ENCODE data around the gene FGF1. TPM values are rescaled to one million over a fixed set of nuclear protein-coding genes. Genes with fewer than 3 reads are reported as not detected.
"Not testable (repeated sequence)": the region's sequence is repeated elsewhere in the genome, so short reads cannot be mapped to it uniquely, and the experiment has no call there.

Gene FGF1
- total RNA-seq, 1 donor = 1.2 TPM

DNA sequence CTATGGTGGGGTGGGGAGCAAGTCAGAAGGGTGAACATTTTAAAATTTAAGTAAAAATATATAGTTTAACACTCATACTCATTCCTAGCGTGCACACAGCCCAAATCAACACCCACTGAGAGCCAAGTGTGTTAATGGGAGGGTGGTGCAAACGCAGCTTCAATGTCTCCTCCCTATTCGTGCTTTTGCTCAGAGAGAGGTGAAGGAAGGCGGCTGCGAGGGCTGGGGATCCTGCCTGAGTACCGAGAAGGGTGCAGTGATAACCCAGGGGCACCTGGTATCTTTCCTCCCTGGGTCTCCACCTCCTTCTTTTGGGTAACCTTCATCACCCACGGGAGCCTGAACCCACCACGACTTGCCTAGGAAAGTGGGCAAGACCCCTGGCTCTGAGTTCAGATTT, 35.0 kb downstream of the FGF1 start:
- no peak overlapping the region for H3K4me3 ChIP-seq (ENCODE audit: low read depth, low read length)
- TF ChIP-seq, protein P1, sequence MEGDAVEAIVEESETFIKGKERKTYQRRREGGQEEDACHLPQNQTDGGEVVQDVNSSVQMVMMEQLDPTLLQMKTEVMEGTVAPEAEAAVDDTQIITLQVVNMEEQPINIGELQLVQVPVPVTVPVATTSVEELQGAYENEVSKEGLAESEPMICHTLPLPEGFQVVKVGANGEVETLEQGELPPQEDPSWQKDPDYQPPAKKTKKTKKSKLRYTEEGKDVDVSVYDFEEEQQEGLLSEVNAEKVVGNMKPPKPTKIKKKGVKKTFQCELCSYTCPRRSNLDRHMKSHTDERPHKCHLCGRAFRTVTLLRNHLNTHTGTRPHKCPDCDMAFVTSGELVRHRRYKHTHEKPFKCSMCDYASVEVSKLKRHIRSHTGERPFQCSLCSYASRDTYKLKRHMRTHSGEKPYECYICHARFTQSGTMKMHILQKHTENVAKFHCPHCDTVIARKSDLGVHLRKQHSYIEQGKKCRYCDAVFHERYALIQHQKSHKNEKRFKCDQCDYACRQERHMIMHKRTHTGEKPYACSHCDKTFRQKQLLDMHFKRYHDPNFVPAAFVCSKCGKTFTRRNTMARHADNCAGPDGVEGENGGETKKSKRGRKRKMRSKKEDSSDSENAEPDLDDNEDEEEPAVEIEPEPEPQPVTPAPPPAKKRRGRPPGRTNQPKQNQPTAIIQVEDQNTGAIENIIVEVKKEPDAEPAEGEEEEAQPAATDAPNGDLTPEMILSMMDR (IDR thresholded peaks at IDR 0.05; ENCODE audit: insufficient read depth, low read length) = no peak
- DNase-seq (ENCODE audit: low read depth) = no peak

DNA sequence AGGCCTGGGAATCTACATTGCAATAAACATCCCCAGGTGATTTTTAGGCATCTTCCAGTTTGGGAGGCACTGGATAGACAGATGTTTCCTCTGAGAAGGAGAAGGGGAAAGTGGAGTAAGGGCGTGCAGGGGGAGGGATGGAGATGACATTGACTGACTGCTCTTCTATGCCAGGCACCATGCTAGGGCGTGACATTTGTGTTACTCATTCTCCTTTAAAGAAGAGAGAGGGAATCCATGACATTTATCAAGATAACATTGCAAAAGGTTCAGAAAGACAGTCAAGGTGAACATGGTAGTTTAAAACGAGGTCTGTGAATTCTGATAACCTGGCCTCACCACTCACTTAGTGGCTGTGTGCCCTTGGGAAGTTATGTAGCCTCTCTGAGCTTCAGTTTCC, 35.8 kb downstream of the FGF1 start:
- H3K4me3 ChIP-seq (ENCODE audit: low read depth, low read length) = no peak overlapping the region
- no peak for DNase-seq (ENCODE audit: low read depth)
- TF ChIP-seq, protein P1 (IDR thresholded peaks at IDR 0.05; ENCODE audit: insufficient read depth, low read length) = no peak

DNA sequence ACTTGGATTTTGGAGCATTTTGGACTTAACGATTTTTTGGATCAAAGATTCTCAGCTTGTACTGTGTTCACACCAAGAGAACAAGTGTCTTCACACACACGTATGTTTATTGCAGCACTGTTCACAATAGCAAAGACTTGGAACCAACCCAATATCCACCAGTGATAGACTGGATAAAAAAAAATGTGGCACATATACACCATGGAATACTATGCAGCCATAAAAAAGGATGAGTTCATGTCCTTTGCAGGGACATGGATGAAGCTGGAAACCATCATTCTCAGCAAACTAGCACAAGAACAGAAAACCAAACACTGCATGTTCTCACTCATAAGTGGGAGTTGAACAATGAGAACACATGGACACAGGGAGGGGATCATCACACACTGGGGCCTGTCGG, 37.8 kb downstream of the FGF1 start:
- DNase-seq (ENCODE audit: low read depth); H3K4me3 ChIP-seq (ENCODE audit: low read depth, low read length): not testable (repeated sequence)

DNA sequence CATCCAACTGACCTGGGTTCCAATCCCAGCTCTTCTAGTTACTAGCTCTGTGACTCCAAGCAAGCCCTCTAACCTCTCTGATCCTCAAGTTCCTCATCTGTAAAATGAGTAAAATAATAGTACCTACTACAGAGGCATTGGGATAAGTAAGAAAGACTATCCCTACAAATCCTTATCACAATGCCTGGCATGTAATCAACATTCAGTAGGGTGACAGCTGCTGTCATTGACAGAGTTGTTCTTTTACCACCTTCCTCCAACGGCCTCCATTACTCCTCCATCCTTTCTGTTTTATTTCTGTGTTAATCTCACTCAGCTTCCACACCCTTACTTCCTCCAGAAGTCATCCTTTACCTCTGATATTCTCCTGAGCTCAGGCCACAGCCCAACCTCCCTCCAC, 40.4 kb downstream of the FGF1 start:
- TF ChIP-seq, protein P1 (IDR thresholded peaks at IDR 0.05; ENCODE audit: insufficient read depth, low read length) = no peak
- no peak overlapping the region for H3K4me3 ChIP-seq (ENCODE audit: low read depth, low read length)
- no peak for DNase-seq (ENCODE audit: low read depth)

DNA sequence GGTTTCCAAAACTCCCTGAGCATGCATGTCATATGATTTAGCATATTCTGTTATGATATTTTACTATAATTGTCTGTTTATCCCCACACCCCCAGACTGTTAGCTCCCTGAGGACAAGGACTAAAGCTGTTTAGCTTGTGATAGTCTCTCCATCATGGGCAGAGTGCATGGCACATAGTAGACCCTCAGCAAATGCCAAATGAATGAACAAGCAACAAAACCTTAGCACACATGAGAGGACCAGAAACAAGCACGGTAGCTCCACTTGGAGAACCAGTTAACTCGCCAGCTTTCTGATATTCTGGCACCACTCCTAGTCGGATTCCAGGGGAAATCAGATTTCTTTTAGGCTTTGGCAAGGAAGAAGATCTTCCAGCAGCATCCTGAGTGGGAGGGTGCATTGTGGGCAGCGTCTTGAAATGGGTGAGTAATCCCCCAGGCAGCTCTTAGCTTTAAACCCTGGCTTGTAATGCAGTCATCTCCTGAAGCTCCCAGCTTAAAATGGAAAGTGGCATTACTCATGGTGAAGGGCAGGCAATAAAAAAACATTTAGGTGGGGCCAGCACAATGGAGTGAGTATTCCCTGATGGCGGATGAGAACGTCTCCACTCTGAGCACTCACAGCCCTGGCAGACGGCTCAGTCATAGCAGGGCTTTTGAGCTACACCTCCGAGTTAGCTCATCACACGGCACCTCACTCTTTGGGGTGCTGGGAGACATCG, 41.1 kb downstream of the FGF1 start:
- TF ChIP-seq, protein P1 (IDR thresholded peaks at IDR 0.05; ENCODE audit: insufficient read depth, low read length) = no peak
- DNase-seq (ENCODE audit: low read depth) = peak; percentile 100
- peak overlapping the region; percentile 40 for H3K4me3 ChIP-seq (ENCODE audit: low read depth, low read length)

DNA sequence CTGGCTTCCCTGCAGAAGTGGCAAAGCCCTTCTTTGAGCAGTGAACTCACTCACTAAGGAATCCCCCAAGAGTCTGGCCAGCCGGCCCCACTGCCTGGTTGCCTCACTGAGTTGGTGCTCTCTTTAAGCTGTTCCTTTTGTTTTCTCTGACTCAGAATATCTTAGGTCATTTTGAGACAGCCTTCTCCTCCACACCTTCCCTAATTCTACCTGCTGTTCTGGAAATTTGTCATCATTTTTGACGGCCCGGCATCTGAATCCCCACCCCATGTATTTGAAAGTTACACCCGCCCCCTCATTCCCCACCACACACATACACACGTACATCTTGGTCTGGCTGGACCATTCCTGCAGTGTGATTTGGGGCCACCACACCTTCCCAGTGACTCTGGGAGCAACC, 41.8 kb downstream of the FGF1 start:
- TF ChIP-seq, protein P1 (IDR thresholded peaks at IDR 0.05; ENCODE audit: insufficient read depth, low read length) = no peak
- peak; percentile 25 for DNase-seq (ENCODE audit: low read depth)
- no peak overlapping the region for H3K4me3 ChIP-seq (ENCODE audit: low read depth, low read length)

DNA sequence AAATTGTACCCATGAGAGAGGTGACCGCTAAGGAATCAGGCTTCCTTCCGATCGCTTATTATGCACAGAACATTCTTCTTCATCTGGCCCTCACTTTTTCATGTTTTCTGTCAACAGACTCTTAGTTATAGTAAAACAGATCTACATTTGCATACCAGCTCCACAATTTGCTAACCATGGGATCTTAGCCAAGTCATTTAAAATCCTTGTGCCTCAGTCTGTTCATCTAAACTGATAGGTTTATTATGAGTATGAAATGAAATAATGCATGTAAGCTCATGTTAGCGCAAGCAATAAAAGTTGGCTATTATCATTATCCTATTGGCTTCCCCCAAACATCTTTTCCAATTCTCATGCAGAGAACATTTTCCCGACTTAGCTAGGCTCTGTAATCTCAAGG, 42.3 kb downstream of the FGF1 start:
- TF ChIP-seq, protein P1 (IDR thresholded peaks at IDR 0.05; ENCODE audit: insufficient read depth, low read length) = no peak
- no peak overlapping the region for H3K4me3 ChIP-seq (ENCODE audit: low read depth, low read length)
- no peak for DNase-seq (ENCODE audit: low read depth)

All from fibroblast of the aortic adventitia (primary cell).